H1 (cell line): ENCODE results near the gene SSBP3. TPM values are rescaled to one million over a fixed set of nuclear protein-coding genes. Genes with fewer than 3 reads are reported as not detected.

Experiments used
- CTCF ChIA-PET: fragments of 300-600 bp; sonication (Branson Sonifier 250); formaldehyde crosslinking; loops from one replicate; lab custom pipeline; 2021; ENCODE audit not compliant: partially characterized antibody; lab: Charles Lee
- POLR2A ChIA-PET: fragments of 300-600 bp; sonication (Branson Sonifier 250); formaldehyde crosslinking; loops from one replicate; lab custom pipeline; 2021; ENCODE audit warnings: inconsistent platforms; ENCODE audit not compliant: partially characterized antibody; lab: Charles Lee
- DNase-seq, 2 experiments: peaks; one replicate each; pipeline versions ENCODE4 v3.0.0 to v3.0.0-alpha.2; 2010 to 2022; ENCODE audit warnings: low spot score in 2 of 2, low read depth in 1 of 2, mixed read lengths in 1 of 2
- FAIRE-seq: peaks from 2 replicates; lab custom pipeline; 2011; peaks lifted over from hg19 to GRCh38; lab: Jason Lieb, UNC
- H2AFZ ChIP-seq: 2 replicates; pipeline ENCODE4 v1.8.1; 2012; ENCODE audit warnings: low read length, inconsistent platforms
- H2AK5ac ChIP-seq: 2 replicates; pipeline ENCODE4 v1.6.1; 2013; ENCODE audit warnings: low read depth, low read length
- H2BK120ac ChIP-seq: replicated peaks from 2 replicates; pipeline ENCODE3; 2013; ENCODE audit warnings: low read depth, low read length, inconsistent platforms
- H2BK12ac ChIP-seq: 2 replicates; pipeline ENCODE4 v1.6.1; 2013; ENCODE audit warnings: low read depth, low read length
- H2BK15ac ChIP-seq: 2 replicates; pipeline ENCODE4 v1.6.1; 2013; ENCODE audit warnings: low read length
- H2BK20ac ChIP-seq: 2 replicates; pipeline ENCODE4 v1.6.1; 2013; ENCODE audit warnings: low read length
- H2BK5ac ChIP-seq: 2 replicates; pipeline ENCODE4 v1.6.1; 2013; ENCODE audit warnings: low read depth, low read length
- H3K14ac ChIP-seq: 2 replicates; pipeline ENCODE4 v1.6.1; 2013; ENCODE audit warnings: inconsistent platforms; ENCODE audit not compliant: insufficient read length
- H3K18ac ChIP-seq: 2 replicates; pipeline ENCODE4 v1.6.1; 2013; ENCODE audit warnings: low read length; ENCODE audit errors: extremely low read depth
- H3K23ac ChIP-seq: 2 replicates; pipeline ENCODE4 v1.6.1; 2013; ENCODE audit warnings: inconsistent platforms; ENCODE audit not compliant: insufficient read length
- H3K23me2 ChIP-seq: 2 replicates; pipeline ENCODE4 v1.6.1; 2013; ENCODE audit warnings: low read depth, low read length
- H3K27ac ChIP-seq: 2 replicates; pipeline ENCODE4 v1.6.1; 2011; ENCODE audit warnings: low read depth, low read length, inconsistent platforms
- H3K27me3 ChIP-seq, 4 experiments: replicated peaks in 1 of 4; 1 replicate in 1 of 4; 2 replicates in 3 of 4; pipeline versions ENCODE4 v1.6.1 to v1.8.1; 2011 to 2013; ENCODE audit warnings: low read length in 3 of 4, mild to moderate bottlenecking in 3 of 4, inconsistent platforms in 2 of 4, mixed read lengths in 2 of 4, moderate library complexity in 1 of 4; ENCODE audit not compliant: control insufficient read depth in 3 of 4, insufficient read depth in 3 of 4; ENCODE audit errors: extremely low read depth in 1 of 4
- H3K36me3 ChIP-seq, 4 experiments: 2 replicates each; pipeline versions ENCODE4 v1.6.1 to v1.8.1; 2011 to 2013; ENCODE audit warnings: mild to moderate bottlenecking in 4 of 4, low read length in 3 of 4, moderate library complexity in 2 of 4, control low read depth in 1 of 4, inconsistent platforms in 1 of 4; ENCODE audit not compliant: insufficient read depth in 4 of 4, control insufficient read depth in 2 of 4
- H3K4ac ChIP-seq: replicated peaks from 2 replicates; pipeline ENCODE3; 2013; ENCODE audit warnings: low read length, low read depth, mixed read lengths, inconsistent platforms; ENCODE audit not compliant: insufficient read length
- H3K4me1 ChIP-seq, 4 experiments: replicated peaks in 1 of 4; 1 replicate in 1 of 4; 2 replicates in 3 of 4; pipeline versions ENCODE4 v1.6.1 to v1.8.1; 2011 to 2013; ENCODE audit warnings: low read length in 3 of 4, inconsistent platforms in 2 of 4, mixed read lengths in 1 of 4; ENCODE audit not compliant: insufficient read depth in 4 of 4, control insufficient read depth in 3 of 4
- H3K4me2 ChIP-seq, 2 experiments: 2 replicates each; pipeline versions ENCODE4 v1.6.1 to v1.8.1; 2011 to 2013; ENCODE audit warnings: low read depth in 2 of 2, low read length in 2 of 2, control low read depth in 1 of 2, inconsistent platforms in 1 of 2, mild to moderate bottlenecking in 1 of 2; ENCODE audit not compliant: insufficient read depth in 1 of 2
- H3K4me3 ChIP-seq, 4 experiments: fragments of 200-600, 300-600 bp in 1 of 4; sonication (generic), shearing (Covaris generic), sonication (Bioruptor Twin) in 1 of 4; 2 replicates each; pipeline versions ENCODE4 v1.5.1 to v1.8.1; 2011 to 2016; ENCODE audit warnings: low read length in 4 of 4, low read depth in 3 of 4, control low read depth in 2 of 4, inconsistent platforms in 2 of 4, mild to moderate bottlenecking in 2 of 4, mixed read lengths in 1 of 4, moderate library complexity in 1 of 4; ENCODE audit not compliant: insufficient read depth in 2 of 4; ENCODE audit errors: extremely low read depth in 1 of 4
- H3K56ac ChIP-seq: replicated peaks from 2 replicates; pipeline ENCODE3; 2013; ENCODE audit warnings: low read depth, mild to moderate bottlenecking, mixed read lengths, low read length, inconsistent platforms; ENCODE audit not compliant: insufficient read length
- H3K79me1 ChIP-seq: 2 replicates; pipeline ENCODE4 v1.6.1; 2013; ENCODE audit warnings: low read depth, low read length, control low read depth
- H3K79me2 ChIP-seq, 2 experiments: 2 replicates each; pipeline versions ENCODE4 v1.6.1 to v1.8.1; 2012 to 2013; ENCODE audit warnings: low read length in 2 of 2, mild to moderate bottlenecking in 2 of 2, inconsistent platforms in 1 of 2; ENCODE audit not compliant: insufficient read depth in 2 of 2, control insufficient read depth in 1 of 2
- H3K9ac ChIP-seq, 4 experiments: replicated peaks in 1 of 4; 1 replicate in 1 of 4; 2 replicates in 3 of 4; pipeline versions ENCODE4 v1.6.1 to v1.8.1; 2011 to 2013; ENCODE audit warnings: low read depth in 3 of 4, low read length in 3 of 4, control low read depth in 2 of 4, mild to moderate bottlenecking in 2 of 4, moderate library complexity in 2 of 4, inconsistent platforms in 1 of 4; ENCODE audit errors: extremely low read depth in 1 of 4
- H3K9me3 ChIP-seq, 2 experiments: 2 replicates each; pipeline versions ENCODE4 v1.6.1 to v1.8.1; 2012 to 2013; ENCODE audit warnings: mild to moderate bottlenecking in 2 of 2, moderate library complexity in 2 of 2, control low read depth in 1 of 2, inconsistent platforms in 1 of 2, low read depth in 1 of 2, low read length in 1 of 2, mixed read lengths in 1 of 2; ENCODE audit not compliant: insufficient read depth in 2 of 2
- H4K20me1 ChIP-seq, 2 experiments: replicated peaks in 1 of 2; 2 replicates each; pipeline versions ENCODE3 to v1.8.1; 2011 to 2013; ENCODE audit warnings: inconsistent platforms in 2 of 2, low read length in 2 of 2, mild to moderate bottlenecking in 1 of 2; ENCODE audit not compliant: insufficient read depth in 2 of 2, control insufficient read depth in 1 of 2
- H4K5ac ChIP-seq: 2 replicates; pipeline ENCODE4 v1.6.1; 2013; ENCODE audit warnings: low read length, low read depth, mixed read lengths, inconsistent platforms; ENCODE audit not compliant: insufficient read length
- H4K8ac ChIP-seq: 2 replicates; pipeline ENCODE4 v1.8.0; 2013; ENCODE audit warnings: mild to moderate bottlenecking, moderate library complexity, low read length, inconsistent platforms; ENCODE audit not compliant: insufficient read depth; ENCODE audit errors: extremely low read depth
- H4K91ac ChIP-seq: replicated peaks from 2 replicates; pipeline ENCODE3; 2013; ENCODE audit warnings: low read length, mixed read lengths, inconsistent platforms; ENCODE audit not compliant: insufficient read length
- ASH2L ChIP-seq: fragments of 200-600, 300-600 bp; sonication (generic); IDR thresholded peaks from one replicate; pipeline ENCODE4 v1.7.1; 2017; ENCODE audit warnings: low read length
- CEBPB ChIP-seq: IDR thresholded peaks from 2 replicates; pipeline ENCODE4 v1.6.1; 2012; ENCODE audit warnings: low read depth, low read length
- CHD2 ChIP-seq: IDR thresholded peaks from 2 replicates; pipeline ENCODE4 v1.6.1; 2012; ENCODE audit warnings: low read length, improper control_type of control experiment
- EP300 ChIP-seq, 2 experiments: IDR thresholded peaks; 1 replicate in 1 of 2; 2 replicates in 1 of 2; pipeline ENCODE4 v1.6.1; 2011 to 2012; ENCODE audit warnings: low read depth in 2 of 2, low read length in 2 of 2, mild to moderate bottlenecking in 2 of 2, borderline replicate concordance in 1 of 2, inconsistent platforms in 1 of 2, moderate library complexity in 1 of 2
- EZH2 ChIP-seq: fragments of 200-600 bp; sonication (generic); IDR thresholded peaks from 2 replicates; pipeline ENCODE4 v1.7.1; 2012; ENCODE audit warnings: low read depth, mild to moderate bottlenecking, moderate library complexity, low read length, inconsistent platforms; ENCODE audit not compliant: severe bottlenecking
- HDAC6 ChIP-seq: IDR thresholded peaks from one replicate; pipeline ENCODE4 v1.7.1; 2012; ENCODE audit warnings: low read depth, mild to moderate bottlenecking, inconsistent platforms, low read length, moderate library complexity
- POU5F1 ChIP-seq: IDR thresholded peaks from 2 replicates; pipeline ENCODE4 v1.6.1; 2011; ENCODE audit warnings: low read depth, mild to moderate bottlenecking, low read length, moderate library complexity
- RNF2 ChIP-seq: fragments of 200-900, 300-1000 bp; sonication (generic); IDR thresholded peaks from 2 replicates; pipeline ENCODE4 v1.7.1; 2016; ENCODE audit warnings: borderline replicate concordance, low read depth, mild to moderate bottlenecking, antibody characterized with exemption, low read length; ENCODE audit not compliant: poor library complexity, severe bottlenecking; ENCODE audit errors: missing control alignments
- SP1 ChIP-seq: IDR thresholded peaks from 2 replicates; pipeline ENCODE4 v1.6.1; 2011; ENCODE audit warnings: low read depth, low read length
- TBP ChIP-seq: IDR thresholded peaks from 2 replicates; pipeline ENCODE4 v1.6.1; 2011; ENCODE audit warnings: low read depth, low read length, improper control_type of control experiment
- WGBS, 2 experiments: shearing (Covaris generic) in 1 of 2; methylation state at CpG; one replicate each; pipeline versions ENCODE4 v1.1.6 to v1.1.7; 2013 to 2015; ENCODE audit warnings: low lambda C conversion rate in 2 of 2, mixed read lengths in 2 of 2, inconsistent platforms in 1 of 2, low coverage in 1 of 2, missing lambda C conversion rate in 1 of 2; ENCODE audit not compliant: insufficient replicate concordance in 2 of 2, insufficient coverage in 1 of 2, insufficient read length in 1 of 2; ENCODE audit errors: extremely low coverage in 1 of 2, missing lambda C conversion rate in 1 of 2; 5-methylcytosine and 5-hydroxymethylcytosine counted together
- polyA plus RNA-seq, 7 experiments: library from polyadenylated mRNA; depleted of rRNA in 3 of 7; stranded (reverse) in 5 of 7; unstranded in 2 of 7; fragments of >200 nt in 5 of 7; fragments of 200-250 nt in 2 of 7; gene quantifications; 1 replicate in 5 of 7; 2 replicates in 1 of 7; 4 replicates in 1 of 7; pipeline versions ENCODE4 v1.2.1 to v1.2.3, GENCODE V29; 2011 to 2013; ENCODE audit warnings: missing spikeins in 2 of 7, mixed read lengths in 2 of 7
- total RNA-seq: library from RNA; stranded (reverse); fragmentation: NEBNext Ultra II Directional; extraction: Animal tissue kit (Norgen Biotek cat#: 25700); gene quantifications from 2 replicates; pipeline ENCODE4 v1.2.1, GENCODE V29; 2021

SSBP3 gene
- total and polyA plus RNA-seq, 2 of the 8 experiments (the other 6 are each of a cell fraction or from before 2014, with no cell fraction given), result 99.7 to 133 TPM

GRCh38 chr1:54263601-54264226 is 142.5 kb downstream of the SSBP3 start:
- Histone ChIP-seq H3K4ac (no peak overlapping the region), H3K4me1 (peaks cover 0 to 5% (median 0%) of the 10 kb centered on the region in 4 experiments; a peak in 4 of 7 replicates), H3K4me2 (no peak overlapping the region), H2BK12ac (no peak overlapping the region), H2AK5ac (no peak overlapping the region), H4K8ac (peak overlapping the region; percentile 42), H3K18ac (no peak overlapping the region), H3K79me2 (peaks cover 0 to 71% of the 10 kb centered on the region in 2 experiments; a peak in 2 of 4 replicates), H3K14ac (no peak overlapping the region), H3K23ac (no peak overlapping the region), H2BK20ac (no peak overlapping the region), H3K27me3 (no peaks in the 10 kb centered on the region), H2BK15ac (no peak overlapping the region), H3K36me3 (no peaks in the 10 kb centered on the region; a peak in 1 of 8 replicates), H4K91ac (no peak overlapping the region), H2BK120ac (no peak overlapping the region), H3K9me3 (no peaks in the 10 kb centered on the region), H3K4me3 (no peak overlapping the region), H2AFZ (no peak overlapping the region), H3K9ac (no peak overlapping the region), H4K5ac (no peak overlapping the region), H3K79me1 (peaks cover 18% of the 10 kb centered on the region), H4K20me1 (peaks cover 8 to 18% of the 10 kb centered on the region in 2 experiments), H3K56ac (no peak overlapping the region), H3K27ac (no peak overlapping the region), H3K23me2 (no peaks in the 10 kb centered on the region), H2BK5ac (0 out of 2 replicates have a peak overlapping the region, but pooled peaks have one; percentile 22)
- 84% methylated on average over 6 of the region's 6 CpGs; no CpG with 5 or more reads in 1 of the 2 experiments for WGBS, 2 experiments
- FAIRE-seq, result no peak
- POLR2A ChIA-PET, result interaction anchor here (2.1 kb wide), 1 partner anchor 10 kb away, joined by 9 read pairs; no protein-coding TSS in a partner anchor
- no peak for DNase-seq
- TF ChIP-seq SP1 (no peak), ASH2L (no peak), TBP (no peak), POU5F1 (no peak), CEBPB (no peak), EZH2 (no peak), HDAC6 (no peak), CHD2 (no peak), RNF2 (no peak), EP300 (IDR thresholded peaks at IDR 0.05; ENCODE audit: borderline replicate concordance in 1 of 2, low read depth in 2 of 2, low read length in 2 of 2) (no peak)
- CTCF ChIA-PET, result interaction anchor here (0.7 to 5.5 kb wide), 9 partner anchors 10 to 122 kb away, joined by 3 to 34 read pairs (median 4); no protein-coding TSS in a partner anchor
